IPS DF 4.7 (cell line): ENCODE data around the gene PACSIN2.
"Not testable (repeated sequence)": the region's sequence is repeated elsewhere in the genome, so short reads cannot be mapped to it uniquely, and the experiment has no call there.

Source experiments
- DNase-seq: peaks from one replicate; pipeline ENCODE4 v3.0.0-alpha.2; 2013; ENCODE audit warnings: low spot score; ENCODE audit errors: extremely low read depth

The PACSIN2 gene

DNA sequence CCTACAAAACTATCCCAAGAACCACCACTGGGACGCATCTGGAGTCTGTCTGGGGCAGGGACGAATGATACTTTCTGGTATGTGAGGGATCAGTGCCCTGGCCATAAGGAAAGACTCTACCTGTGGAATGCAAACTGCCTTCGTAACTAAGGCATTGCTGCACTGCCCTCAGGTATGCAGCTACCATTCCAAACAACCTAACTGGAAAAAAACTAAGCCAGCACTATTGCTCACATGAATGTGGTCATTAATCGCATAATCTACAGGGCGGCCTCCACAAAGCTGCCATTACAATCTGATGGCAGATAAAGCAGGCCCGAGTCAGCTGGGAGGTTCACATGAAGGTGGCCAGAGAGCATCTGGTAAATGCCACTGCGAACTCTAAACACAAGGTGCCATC lies 3.9 kb downstream of the PACSIN2 start:
- DNase-seq, result no peak

DNA sequence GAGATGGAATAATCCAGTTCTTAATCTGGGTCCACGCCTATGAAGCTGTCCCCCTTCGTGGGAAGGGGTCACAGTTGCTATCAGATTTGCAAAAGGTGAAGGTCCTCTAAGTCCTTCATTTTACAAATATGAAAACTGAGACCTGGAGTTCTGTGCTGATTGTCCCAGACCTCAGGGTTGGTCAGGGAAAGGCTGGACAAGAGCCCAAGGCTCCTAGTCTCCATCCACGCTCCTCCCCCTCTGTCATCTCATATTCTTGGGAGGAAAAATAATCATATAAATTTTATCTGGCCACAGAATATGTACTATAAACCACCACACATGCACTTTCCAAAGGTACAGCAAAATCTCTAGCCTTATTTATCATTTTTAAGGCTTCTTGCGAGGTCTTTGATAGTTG lies 5.5 kb downstream of the PACSIN2 start:
- DNase-seq, result no peak

DNA sequence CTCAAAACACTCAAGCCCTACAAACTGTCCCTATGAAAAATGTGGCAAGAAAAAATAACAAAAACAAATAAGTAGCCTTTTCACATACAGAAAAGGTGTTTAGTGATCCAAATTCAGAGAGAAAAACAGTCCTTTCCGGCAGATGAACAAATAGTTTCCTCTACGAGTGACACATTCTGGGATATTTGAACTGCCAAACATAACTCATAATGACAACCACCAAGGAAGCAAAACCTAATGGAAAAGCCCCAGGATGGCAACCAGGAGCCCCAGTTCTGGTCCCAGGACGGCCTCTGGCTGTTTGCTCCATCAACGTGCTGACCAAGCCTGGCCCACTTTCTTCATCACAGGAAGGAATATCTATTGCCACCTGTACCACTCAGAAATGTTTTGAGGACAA lies 6.0 kb downstream of the PACSIN2 start:
- no peak for DNase-seq

DNA sequence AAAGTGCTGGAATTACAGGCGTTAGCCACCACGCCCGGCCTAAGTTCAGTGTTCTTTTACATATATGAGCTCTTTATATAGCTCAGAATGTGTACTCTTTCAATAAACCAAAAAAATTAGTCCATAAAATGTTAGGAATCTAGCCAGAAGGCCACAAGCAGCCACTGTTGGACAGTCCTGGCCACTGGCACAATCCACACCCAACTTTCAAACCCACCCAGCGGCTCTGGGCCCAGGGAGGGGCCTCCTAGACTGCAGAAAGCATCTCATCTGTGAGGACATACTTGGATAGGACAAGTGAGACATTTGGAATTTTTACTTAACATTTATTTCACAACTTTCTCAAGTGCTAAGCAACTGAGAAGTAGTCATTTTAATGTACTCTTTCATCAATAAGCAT lies 6.4 kb downstream of the PACSIN2 start:
- DNase-seq, result no peak

DNA sequence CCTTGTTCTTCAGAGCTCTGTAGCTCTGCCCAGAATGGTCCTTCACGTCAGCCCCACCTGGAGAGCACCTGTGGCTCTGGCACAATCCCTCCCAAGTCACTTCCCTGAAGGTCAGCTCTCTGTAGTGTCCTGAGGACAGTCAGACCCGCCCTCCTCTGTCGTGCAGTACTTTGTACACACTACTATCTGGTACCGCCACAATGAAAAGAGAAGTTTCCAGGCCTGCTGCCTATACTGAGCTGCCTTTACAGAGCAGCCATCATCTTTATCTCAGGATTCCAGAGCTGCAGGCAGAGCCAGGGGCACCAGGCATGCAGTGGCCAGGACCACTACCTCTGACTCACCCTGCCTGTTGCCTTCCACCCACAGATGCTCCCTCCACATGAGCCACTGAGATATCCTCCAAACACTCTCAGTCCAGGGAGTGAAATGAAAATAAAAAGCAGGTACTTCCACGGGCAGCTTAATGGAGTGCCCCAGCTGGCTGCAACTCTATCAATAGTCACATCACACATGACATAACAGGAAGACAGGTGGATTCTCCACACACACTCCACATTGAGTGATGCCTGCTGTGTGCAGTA lies 7.3 kb downstream of the PACSIN2 start:
- no peak for DNase-seq

DNA sequence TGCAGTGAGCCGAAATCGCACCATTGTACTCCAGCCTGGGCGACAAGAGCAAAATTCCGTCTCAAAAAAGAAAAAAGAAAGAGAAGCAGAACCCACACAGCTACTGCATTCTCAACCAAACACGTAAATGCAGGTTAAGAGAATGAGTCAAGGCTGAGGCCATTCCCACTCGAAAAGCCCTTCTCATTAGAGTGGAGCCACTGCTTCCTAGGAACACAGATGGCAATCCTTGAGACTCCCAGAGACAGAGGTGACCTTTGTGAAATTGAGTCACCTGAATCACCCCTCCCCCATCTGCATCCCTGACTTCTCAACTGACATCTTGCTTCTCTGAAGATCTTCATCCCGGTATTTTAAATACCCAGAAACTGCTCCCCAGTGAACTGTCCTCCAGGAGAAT lies 8.2 kb downstream of the PACSIN2 start:
- no peak for DNase-seq

DNA sequence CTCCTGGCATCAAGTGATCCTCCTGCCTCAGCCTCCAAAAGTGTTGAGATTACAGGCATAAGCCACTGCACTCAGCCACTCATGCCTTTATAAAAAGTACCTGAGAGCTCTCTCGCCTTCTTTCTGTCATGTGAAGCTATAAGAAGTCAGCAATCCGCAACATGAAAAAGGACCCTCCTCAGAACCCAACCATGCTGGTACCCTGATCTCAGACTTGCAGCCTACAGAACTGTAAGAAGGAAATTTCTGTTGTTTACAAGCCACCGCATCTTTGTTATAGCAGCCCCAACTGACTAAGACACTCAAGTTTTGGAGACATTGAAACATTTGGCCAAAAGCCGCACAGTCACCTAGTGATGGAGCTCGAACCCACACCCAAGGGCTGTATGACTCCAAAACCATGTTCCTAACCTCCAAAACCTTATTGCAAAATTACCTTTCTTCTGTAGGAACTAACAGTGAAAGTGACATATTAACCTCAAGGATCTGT lies 8.9 kb downstream of the PACSIN2 start:
- DNase-seq, result no peak

DNA sequence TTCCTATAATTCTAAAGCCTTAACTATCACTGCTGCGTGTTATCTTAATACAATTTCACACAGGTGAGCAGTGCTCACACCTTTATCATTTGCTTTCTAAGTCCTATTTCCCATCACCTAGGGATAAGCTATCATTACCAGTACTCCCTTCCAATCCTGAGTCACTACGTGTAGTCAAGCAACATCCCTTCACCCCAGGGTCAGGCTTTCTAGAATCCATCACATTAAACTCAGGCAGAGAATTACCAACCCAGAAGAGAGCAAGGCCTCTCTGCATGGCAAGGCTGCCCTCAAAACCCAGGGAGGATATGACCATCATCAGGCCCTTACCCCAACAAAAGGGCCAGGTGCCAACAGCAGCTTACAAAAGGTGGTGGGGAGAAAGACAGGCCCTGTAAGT lies 9.8 kb downstream of the PACSIN2 start:
- DNase-seq, result no peak

DNA sequence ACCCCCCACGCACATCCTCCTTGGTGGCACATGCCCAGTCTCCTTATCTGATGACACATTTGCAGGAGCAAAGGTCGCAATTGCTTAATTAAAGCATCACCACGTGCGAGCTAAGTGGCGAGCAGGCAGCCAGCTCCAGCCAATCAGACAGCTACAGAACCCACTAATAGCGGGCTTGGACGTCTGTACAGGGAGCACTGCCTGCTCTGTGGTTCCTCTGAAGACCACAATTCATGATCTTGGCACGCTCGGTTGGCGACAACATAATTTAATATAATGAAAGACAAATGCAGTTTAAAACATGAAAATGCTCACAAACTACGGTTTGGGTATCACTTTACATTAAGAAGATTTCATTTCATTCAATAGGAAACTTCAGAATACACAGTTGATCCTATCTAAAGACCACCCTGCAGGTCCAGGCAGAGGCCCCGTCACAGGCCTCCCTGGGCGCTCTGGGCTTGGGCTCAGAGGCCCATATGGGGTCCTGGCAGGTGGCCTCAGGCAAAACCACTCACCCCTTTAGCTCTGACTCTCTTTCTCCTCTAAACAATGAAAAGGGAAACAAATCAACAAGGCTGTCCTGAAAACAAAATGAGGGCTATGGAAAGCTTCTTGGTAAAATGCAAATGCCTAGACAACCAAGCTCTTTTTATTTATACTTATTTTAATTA lies 10.4 kb downstream of the PACSIN2 start:
- DNase-seq, result no peak

DNA sequence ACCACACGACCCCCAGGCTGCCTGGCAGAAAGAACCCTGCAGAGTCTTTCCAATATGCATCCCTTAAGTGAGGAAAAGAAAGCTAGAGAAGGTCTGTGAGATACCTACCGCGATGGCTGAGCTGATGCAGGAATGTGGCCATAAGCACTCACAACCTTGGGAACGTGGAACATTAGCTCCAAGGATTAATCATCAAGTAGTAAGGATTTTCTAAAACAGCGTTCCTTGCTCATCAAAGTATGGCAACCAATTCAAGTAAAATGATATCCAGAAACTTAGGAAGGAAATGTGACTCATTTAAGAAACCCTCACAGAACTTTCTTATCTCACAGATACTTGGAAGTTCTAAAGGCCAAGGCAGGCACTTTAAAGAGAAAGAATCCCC lies 12.8 kb downstream of the PACSIN2 start:
- no peak for DNase-seq

DNA sequence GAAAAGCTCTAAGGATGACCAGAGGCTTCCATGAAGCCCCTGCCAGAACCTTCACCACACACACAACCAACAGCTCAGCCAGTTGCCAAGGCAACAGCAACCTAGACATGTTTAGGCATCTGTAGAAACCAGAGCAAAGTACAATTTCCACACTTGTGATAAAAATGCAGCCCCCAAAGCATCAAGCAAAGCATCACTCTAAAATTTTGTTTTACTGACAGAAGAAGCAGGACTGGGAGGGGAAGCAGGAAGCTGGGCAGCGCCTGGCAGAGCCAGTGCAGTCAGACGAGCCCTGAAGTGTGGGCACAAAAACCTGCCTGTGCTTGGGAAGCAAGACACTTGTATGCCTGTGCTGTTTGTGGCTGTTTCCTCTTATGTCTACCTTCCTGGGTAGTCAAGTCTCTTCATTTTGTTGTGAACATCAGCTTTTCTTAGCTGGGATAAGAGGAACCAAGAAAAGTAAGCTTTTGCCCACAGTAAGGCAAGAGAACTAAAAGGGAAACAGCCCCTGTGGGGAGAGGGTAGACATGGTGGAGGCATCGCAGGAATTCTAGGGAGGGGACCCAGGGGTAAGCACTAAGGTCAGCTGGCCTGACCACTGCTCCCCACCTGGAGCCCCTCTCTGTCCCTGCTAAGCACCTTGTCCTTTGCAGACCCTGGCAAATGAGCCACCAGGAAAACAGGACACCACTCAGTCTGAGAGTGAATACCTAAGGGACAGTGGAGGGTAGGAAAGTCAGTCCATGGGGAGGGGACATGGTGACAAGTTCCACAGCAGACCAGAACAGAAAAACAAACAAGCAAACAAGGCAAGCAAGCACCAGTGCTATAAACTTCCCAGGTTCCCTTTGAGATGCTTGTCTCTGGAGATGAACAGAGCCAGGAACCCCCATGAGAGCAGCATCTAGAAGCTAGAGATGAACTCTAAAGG lies 13.4 kb downstream of the PACSIN2 start:
- DNase-seq, result no peak

DNA sequence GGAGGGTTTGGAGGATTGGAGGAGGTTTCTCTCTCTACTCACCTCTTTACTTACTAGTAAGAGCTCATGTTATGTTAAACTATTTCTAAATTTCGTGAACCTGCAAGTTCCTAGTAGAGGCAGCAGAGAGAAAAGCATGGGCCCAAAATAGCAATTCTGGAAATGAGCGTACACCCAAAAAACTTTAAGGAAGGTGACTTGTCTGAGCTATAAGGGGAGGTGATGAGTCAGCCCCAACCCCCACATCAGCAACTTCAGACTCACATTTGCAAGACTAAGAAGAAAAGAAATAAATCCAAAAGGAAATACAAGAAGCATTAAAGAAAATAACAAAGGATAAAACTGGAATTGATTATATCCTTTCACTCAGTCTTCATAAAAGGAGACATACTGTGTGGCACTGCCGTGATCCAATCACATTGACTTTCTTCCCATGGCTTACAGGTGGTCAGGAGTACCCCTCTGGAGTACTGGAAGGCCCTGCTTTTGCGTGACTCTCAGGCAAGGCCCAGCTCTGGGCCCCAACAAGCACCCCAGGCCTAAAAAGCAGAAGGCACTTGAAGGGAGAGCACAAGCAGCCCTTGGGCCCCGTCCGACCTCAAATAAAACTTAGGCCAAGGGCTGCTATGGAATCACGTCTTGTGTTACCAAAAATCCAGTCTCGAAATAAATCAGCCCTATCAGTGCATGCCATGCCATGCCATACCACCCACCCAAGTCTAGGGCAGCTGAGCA lies 14.3 kb downstream of the PACSIN2 start:
- no peak for DNase-seq

DNA sequence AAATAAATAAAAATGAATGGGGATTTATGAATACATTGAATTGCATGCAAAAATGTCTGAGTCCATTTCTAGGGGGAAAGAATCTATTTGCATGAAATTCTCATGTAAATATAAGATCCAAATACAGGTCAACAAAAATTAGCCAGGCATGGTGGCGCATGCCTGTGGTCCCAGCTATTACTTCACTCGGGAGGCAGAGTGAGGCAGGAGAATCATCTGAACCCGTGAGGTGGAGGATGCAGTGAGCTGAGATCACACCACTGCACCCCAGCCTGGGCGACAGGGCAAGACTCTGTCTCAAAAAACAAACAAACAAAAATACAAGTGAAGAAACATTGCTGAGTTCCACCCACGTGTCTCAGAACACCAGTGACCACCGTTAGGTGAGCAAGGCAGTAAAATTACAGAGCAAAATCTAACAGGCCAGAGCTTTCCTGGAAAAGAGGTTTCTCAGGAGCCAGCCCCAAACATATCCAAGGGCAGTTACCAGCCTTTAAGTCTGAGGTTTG lies 17.3 kb downstream of the PACSIN2 start:
- DNase-seq, result no peak

DNA sequence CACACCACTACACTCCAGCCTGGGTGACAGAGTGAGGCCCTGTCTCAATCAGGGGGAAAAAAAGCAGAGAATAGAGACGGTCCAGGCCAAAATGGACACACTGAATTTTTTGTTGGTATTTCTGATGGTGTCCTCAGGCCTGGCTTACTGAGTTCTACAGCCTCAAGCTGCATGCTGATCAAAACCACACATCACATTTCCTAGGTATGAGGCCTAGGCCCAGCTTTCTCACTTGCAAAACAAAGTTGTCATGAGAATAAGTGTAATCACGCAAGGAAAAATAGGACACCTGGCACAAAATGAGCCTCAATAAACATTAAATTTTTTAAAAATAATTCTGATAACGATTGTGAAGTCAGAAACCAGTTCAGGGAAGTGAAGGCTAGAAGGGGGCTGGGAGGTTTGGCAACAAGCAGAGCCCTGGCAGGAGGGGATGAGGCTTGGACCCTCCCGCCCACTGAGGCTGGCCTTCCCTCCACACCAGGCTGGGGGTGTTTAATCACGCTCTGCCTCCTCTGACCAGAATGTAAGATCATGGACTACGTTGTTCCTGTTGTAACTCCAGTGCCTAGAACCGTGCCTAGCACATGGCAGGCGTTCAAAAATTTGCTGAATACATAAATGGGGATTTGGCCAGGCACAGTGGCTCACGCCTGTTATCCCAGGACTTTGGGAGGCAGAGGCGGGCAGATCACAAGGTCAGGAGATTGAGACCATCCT lies 18.1 kb downstream of the PACSIN2 start:
- DNase-seq, result no peak

DNA sequence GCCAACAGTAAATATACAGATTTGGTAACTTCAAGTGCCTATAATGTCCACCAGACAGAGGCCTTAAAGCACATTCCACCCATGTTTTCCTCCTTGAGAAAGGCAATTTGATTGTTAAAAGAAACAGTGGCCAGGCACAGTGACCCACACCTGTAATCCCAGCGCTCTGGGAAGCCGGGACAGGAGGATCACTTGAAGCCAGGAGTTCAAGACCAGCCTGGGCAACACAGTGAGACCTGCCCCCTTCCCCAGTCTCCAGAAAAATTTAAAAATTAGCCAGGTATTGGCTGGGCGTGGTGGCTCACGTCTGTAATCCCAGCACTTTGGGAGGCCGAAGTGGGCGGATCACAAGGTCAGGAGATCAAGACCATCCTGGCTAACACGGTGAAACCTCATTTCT lies 19.3 kb downstream of the PACSIN2 start:
- not testable (repeated sequence) for DNase-seq

DNA sequence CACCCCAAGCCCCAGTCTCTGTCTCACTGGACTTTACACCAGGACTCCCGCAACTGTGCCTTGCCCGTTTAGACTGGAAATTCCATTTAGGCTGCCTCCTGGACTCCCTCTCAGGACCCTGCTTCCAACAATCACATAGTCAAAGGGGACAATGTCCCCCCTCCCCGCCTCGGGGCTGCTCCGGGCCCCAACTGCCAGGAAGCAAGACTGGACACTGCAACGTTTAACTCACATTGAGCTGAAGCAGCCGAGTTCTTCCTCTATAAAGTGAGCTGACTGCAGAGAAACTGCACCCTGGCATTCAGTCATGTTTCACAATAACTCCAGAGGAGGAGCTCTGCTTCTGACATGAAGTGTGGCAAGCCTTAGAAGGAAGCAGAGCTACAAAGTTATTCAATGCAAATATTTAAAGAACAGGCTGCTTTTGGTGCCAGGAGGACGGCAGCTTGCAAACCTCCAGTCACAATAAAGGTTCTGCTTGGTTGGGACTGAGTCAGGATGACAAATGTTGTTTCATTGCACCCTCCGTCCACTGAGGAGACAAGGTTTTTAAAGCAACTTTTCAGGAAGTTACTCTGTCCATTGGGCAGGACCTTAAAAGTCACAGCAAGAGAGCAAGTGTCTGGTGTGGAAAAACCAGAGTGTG lies 19.9 kb downstream of the PACSIN2 start:
- DNase-seq, result no peak

DNA sequence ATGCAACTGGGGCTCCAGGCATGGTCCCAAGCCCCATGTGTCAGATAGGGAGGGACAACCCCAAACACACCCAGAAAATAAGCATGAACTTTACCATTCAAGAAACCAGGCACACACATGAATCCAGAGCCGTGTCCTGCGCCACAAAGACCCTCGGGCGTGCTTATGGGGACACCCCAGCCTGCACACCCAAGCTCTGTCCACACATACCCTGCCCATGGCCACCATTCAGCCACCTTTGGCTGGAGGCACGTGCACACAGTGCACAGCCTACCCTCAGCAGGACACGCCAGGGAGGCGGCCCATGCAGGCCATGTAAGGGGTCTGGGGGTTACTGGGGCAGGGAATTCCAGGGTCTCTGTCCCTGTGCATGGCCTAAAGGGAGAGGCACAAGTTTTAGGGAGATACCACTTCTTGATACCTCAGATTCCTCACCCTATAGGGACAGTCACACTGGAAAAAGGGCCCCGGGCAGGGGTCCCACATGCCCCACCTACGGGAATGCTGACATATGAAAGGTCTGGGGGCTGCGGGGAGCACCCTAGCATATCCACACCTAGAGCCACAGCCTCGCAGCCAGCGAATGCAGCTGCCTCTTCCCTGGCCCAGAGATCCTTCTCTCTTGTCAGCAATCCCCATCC lies 20.6 kb downstream of the PACSIN2 start:
- no peak for DNase-seq

DNA sequence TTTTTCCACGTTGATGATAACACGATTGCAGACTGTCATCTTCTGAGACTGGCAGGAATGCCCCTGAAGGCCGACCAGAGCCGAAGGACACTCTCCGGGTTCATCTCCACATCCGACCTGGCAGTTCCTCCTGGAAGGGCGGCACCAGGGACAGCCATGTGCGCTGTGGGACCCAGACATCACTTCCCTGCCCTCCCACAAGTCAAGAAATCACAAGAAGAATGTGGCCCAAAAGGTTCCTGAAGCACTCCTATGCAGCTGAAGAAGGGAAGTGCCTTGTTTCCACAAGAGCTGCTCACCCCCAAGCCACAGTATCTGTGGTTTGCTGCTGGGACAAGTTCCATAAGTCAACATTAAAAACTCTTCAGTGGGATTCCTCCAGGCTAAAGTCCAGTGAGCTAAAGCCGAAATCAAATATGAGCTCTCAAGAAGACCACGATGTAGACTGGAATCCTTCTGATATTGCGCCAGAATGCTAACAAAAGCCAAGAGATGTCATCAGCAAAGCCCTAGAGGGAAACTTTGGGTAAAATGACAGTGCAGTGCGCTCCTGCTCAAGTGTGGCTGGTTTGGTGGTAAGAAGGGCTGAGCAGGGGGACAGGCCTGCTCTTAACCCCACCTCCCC lies 21.2 kb downstream of the PACSIN2 start:
- DNase-seq, result no peak

DNA sequence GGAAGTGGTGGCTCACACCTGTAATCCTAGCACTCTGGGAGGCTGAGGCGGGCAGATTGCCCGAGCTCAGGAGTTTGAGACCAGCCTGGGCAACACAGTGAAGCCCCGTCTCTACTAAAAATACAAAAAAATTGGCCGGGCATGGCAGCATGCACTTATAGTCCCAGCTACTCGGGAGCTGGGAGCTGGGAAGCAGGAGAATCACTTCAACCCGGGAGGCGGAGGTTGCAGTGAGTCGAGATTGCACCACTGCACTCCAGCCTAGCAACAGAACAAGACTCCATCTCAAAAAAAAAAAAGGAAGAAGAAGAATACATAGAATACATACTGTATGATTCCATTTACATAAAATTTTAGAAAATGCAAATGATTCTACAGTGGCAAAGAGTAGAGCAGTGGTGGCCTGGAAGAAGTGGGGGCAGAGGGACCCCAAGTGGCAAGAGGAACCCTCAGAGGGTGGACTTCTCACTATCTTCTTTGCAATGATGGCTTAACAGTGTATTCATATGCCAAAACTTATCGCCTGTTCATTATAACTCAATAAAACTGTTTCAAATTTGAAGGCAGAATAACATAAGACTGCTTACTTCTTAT lies 22.0 kb downstream of the PACSIN2 start:
- DNase-seq, result no peak
